Suprapubic skin (tissue), 3 donors: ENCODE measurements around the gene ARL8A.

Experiments
- CTCF ChIP-seq, 2 donors: fragments of 200-600 bp in 1 of 2; fragments of 450-650 bp in 1 of 2; sonication (generic) in 1 of 2; IDR thresholded peaks; one replicate each; pipeline ENCODE4 v1.5.1; 2016 to 2019; ENCODE audit warnings: antibody characterized with exemption in 2 of 2, mild to moderate bottlenecking in 1 of 2, moderate library complexity in 1 of 2
- POLR2A ChIP-seq, 2 donors: fragments of 450-650 bp; IDR thresholded peaks; one replicate each; pipeline ENCODE4 v1.6.1; 2017; ENCODE audit warnings: antibody characterized with exemption in 2 of 2, mild to moderate bottlenecking in 2 of 2, moderate library complexity in 2 of 2

DNA sequence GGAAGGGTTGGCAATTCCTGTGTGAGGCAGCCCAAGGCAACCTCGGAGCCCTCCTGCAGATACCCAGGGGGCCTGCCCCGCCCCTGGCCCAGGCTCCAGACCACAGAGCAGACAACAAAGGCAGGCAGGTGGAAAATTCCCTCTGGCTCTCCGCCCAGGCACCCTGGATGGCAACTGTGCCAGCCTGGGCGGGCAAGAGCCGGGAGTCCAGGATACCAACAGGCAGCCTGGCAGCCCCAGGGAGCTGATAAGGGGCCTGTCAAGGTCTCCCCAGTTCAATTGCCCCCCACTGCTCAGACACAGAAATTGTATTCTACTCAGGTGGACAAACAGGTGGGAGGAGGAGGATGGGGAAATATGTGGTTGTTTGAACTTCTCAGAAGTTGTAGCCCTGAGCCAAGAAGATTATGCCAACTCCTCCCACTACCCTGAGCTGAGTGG lies 37.2 kb downstream of the ARL8A start:
- TF ChIP-seq CTCF (IDR thresholded peaks at IDR 0.05) (no peak), POLR2A (IDR thresholded peaks at IDR 0.05) (no peak)
